SIG-M5 treated with dmso at 0.1 percent for 504 hours (cell line): ENCODE results near the gene MTOR.
"Not testable (repeated sequence)": the region's sequence is repeated elsewhere in the genome, so short reads cannot be mapped to it uniquely, and the experiment has no call there.

Source experiments
- DNase-seq: peaks from one replicate; lab custom pipeline; 2025; ENCODE audit not compliant: unreplicated experiment; lab: John Stamatoyannopoulos, UW

Gene MTOR

GRCh38 chr1:11187000-11187399 lies 75.4 kb downstream of the MTOR start:
- DNase-seq: no peak

GRCh38 chr1:11184973-11185372 lies 77.4 kb downstream of the MTOR start:
- DNase-seq: no peak

- DNase-seq: no peak
These were observed 79.5 kb downstream of the MTOR start for GRCh38 chr1:11182884-11183283.

- no peak for DNase-seq
These were observed 82.0 kb downstream of the MTOR start for GRCh38 chr1:11180342-11180744.

GRCh38 chr1:11179749-11180148 lies 82.6 kb downstream of the MTOR start:
- DNase-seq: not testable (repeated sequence)

- no peak for DNase-seq
These were observed 83.2 kb downstream of the MTOR start for GRCh38 chr1:11179125-11179524.

- no peak for DNase-seq
These were observed 84.0 kb downstream of the MTOR start for GRCh38 chr1:11178021-11179015.

GRCh38 chr1:11176081-11176706 lies 86.2 kb downstream of the MTOR start:
- DNase-seq: no peak

- no peak for DNase-seq
These were observed 86.9 kb downstream of the MTOR start for GRCh38 chr1:11175461-11175860.

- no peak for DNase-seq
These were observed 87.9 kb downstream of the MTOR start for GRCh38 chr1:11174261-11174942.

- no peak for DNase-seq
These were observed 92.2 kb downstream of the MTOR start for GRCh38 chr1:11170102-11170501.

- DNase-seq: no peak
These were observed 93.1 kb downstream of the MTOR start for GRCh38 chr1:11169202-11169601.

GRCh38 chr1:11168731-11169130 lies 93.6 kb downstream of the MTOR start:
- no peak for DNase-seq

GRCh38 chr1:11166744-11167143 lies 95.6 kb downstream of the MTOR start:
- not testable (repeated sequence) for DNase-seq

GRCh38 chr1:11162752-11163151 lies 99.6 kb downstream of the MTOR start:
- not testable (repeated sequence) for DNase-seq

- no peak for DNase-seq
These were observed 103.5 kb downstream of the MTOR start for GRCh38 chr1:11158720-11159321.

- no peak for DNase-seq
These were observed 104.1 kb downstream of the MTOR start for GRCh38 chr1:11158291-11158690.

GRCh38 chr1:11157867-11158266 lies 104.5 kb downstream of the MTOR start:
- DNase-seq: no peak

- DNase-seq: no peak
These were observed 105.0 kb downstream of the MTOR start for GRCh38 chr1:11157394-11157793.

GRCh38 chr1:11156963-11157362 lies 105.4 kb downstream of the MTOR start:
- no peak for DNase-seq

GRCh38 chr1:11156441-11156840 lies 105.9 kb downstream of the MTOR start:
- no peak for DNase-seq
